WTC11 (cell line): ENCODE measurements around the gene JMJD8. TPM values are rescaled to one million over a fixed set of nuclear protein-coding genes. Genes with fewer than 3 reads are reported as not detected.

Experiments used
- ATAC-seq: fragments of 200-7000 bp; cut with Tn5 transposase; 2 replicates; pipeline ENCODE4 v1.10.0; 2021; ENCODE audit warnings: mild to moderate bottlenecking, moderate library complexity
- CTCF ChIA-PET: fragments of 300-600 bp; sonication (Branson Sonifier 250); formaldehyde crosslinking; loops from one replicate; lab custom pipeline; 2021; ENCODE audit warnings: antibody characterized with exemption; lab: Charles Lee
- POLR2A ChIA-PET: fragments of 350-600 bp; sonication (Branson Sonifier 250); formaldehyde crosslinking; loops from one replicate; lab custom pipeline; 2021; ENCODE audit warnings: antibody characterized with exemption; lab: Charles Lee
- DNase-seq: peaks from one replicate; pipeline ENCODE4 v3.0.0; 2021; ENCODE audit warnings: low spot score
- H3K27ac Mint-ChIP-seq: 2 replicates; pipeline ENCODE4 v1.8.0; 2021; ENCODE audit warnings: mixed read lengths
- H3K27me3 Mint-ChIP-seq: 2 replicates; pipeline ENCODE4 v1.8.0; 2021; ENCODE audit warnings: low read depth, mild to moderate bottlenecking, moderate library complexity, mixed read lengths
- H3K36me3 Mint-ChIP-seq: 2 replicates; pipeline ENCODE4 v1.8.0; 2021; ENCODE audit warnings: mixed read lengths
- H3K4me1 Mint-ChIP-seq: 2 replicates; pipeline ENCODE4 v1.8.0; 2022; ENCODE audit warnings: mixed read lengths
- H3K4me3 Mint-ChIP-seq: 2 replicates; pipeline ENCODE4 v1.8.0; 2021; ENCODE audit warnings: mild to moderate bottlenecking, moderate library complexity, mixed read lengths
- H3K9me3 Mint-ChIP-seq: 2 replicates; pipeline ENCODE4 v1.8.0; 2021; ENCODE audit warnings: mixed read lengths
- FOXP1 ChIP-seq: sonication (generic); formaldehyde crosslinking; IDR thresholded peaks from 2 replicates; pipeline ENCODE4 v1.8.0; 2022; ENCODE audit warnings: missing genetic modification reagents, mild to moderate bottlenecking, moderate library complexity, borderline replicate concordance
- SP1 ChIP-seq: sonication (generic); formaldehyde crosslinking; conservative IDR thresholded peaks from 2 replicates; pipeline ENCODE4 v1.8.1; 2022; ENCODE audit warnings: missing genetic modification reagents
- TEAD1 ChIP-seq: sonication (generic); formaldehyde crosslinking; IDR thresholded peaks from 2 replicates; pipeline ENCODE4 v1.8.0; 2022; ENCODE audit warnings: mild to moderate bottlenecking, missing genetic modification reagents
- ZBTB21 ChIP-seq: sonication (generic); formaldehyde crosslinking; IDR thresholded peaks from 2 replicates; pipeline ENCODE4 v1.8.1; 2023; ENCODE audit warnings: mild to moderate bottlenecking, missing genetic modification reagents, borderline replicate concordance
- ZNF121 ChIP-seq: sonication (generic); formaldehyde crosslinking; IDR thresholded peaks from 2 replicates; pipeline ENCODE4 v1.8.0; 2023; ENCODE audit warnings: missing genetic modification reagents
- ZNF138 ChIP-seq: sonication (generic); formaldehyde crosslinking; conservative IDR thresholded peaks from 2 replicates; pipeline ENCODE4 v1.8.1; 2022; ENCODE audit warnings: mild to moderate bottlenecking, moderate library complexity, missing genetic modification reagents
- ZNF219 ChIP-seq: sonication (generic); formaldehyde crosslinking; IDR thresholded peaks from 2 replicates; pipeline ENCODE4 v1.8.0; 2023; ENCODE audit warnings: missing genetic modification reagents, mild to moderate bottlenecking, borderline replicate concordance
- ZNF317 ChIP-seq: sonication (generic); formaldehyde crosslinking; IDR thresholded peaks from 2 replicates; pipeline ENCODE4 v1.8.1; 2023; ENCODE audit warnings: low read depth, mild to moderate bottlenecking, moderate library complexity, missing genetic modification reagents, borderline replicate concordance
- ZNF396 ChIP-seq: fragments of 250-450 bp; sonication (Bioruptor Pico); IDR thresholded peaks from 2 replicates; pipeline ENCODE4 v1.8.0; 2021; ENCODE audit warnings: mild to moderate bottlenecking, moderate library complexity, borderline replicate concordance
- total RNA-seq: library from RNA; stranded (reverse); gene quantifications from 3 replicates; pipeline ENCODE4 v1.2.3, GENCODE V29; 2021
- TF ChIP-seq, protein P1 (sequence below): sonication (generic); formaldehyde crosslinking; IDR thresholded peaks from 2 replicates; pipeline ENCODE4 v1.8.1; 2022; ENCODE audit warnings: missing genetic modification reagents, borderline replicate concordance
- TF ChIP-seq, protein P2 (sequence below): sonication (generic); formaldehyde crosslinking; IDR thresholded peaks from 2 replicates; pipeline ENCODE4 v1.8.0; 2022; ENCODE audit warnings: mild to moderate bottlenecking, missing genetic modification reagents
- TF ChIP-seq, protein P3 (sequence below): sonication (generic); formaldehyde crosslinking; IDR thresholded peaks from 2 replicates; pipeline ENCODE4 v1.8.0; 2023; ENCODE audit warnings: mild to moderate bottlenecking, missing genetic modification reagents
- TF ChIP-seq, protein P4 (sequence below): sonication (generic); formaldehyde crosslinking; IDR thresholded peaks from 2 replicates; pipeline ENCODE4 v1.8.1; 2023; ENCODE audit warnings: mild to moderate bottlenecking, moderate library complexity, missing genetic modification reagents
- TF ChIP-seq, protein P5 (sequence below): sonication (generic); formaldehyde crosslinking; IDR thresholded peaks from 2 replicates; pipeline ENCODE4 v1.8.0; 2022; ENCODE audit warnings: mild to moderate bottlenecking, missing genetic modification reagents
- TF ChIP-seq, protein P6 (sequence below): sonication (generic); formaldehyde crosslinking; IDR thresholded peaks from 2 replicates; pipeline ENCODE4 v1.8.0; 2022; ENCODE audit warnings: mild to moderate bottlenecking, missing genetic modification reagents
- TF ChIP-seq, protein P7 (sequence below): sonication (generic); formaldehyde crosslinking; IDR thresholded peaks from 2 replicates; pipeline ENCODE4 v1.8.0; 2022; ENCODE audit warnings: mild to moderate bottlenecking, missing genetic modification reagents

Gene JMJD8
- total RNA-seq, 1 experiment from 2014 or later: 61.2 TPM

DNA sequence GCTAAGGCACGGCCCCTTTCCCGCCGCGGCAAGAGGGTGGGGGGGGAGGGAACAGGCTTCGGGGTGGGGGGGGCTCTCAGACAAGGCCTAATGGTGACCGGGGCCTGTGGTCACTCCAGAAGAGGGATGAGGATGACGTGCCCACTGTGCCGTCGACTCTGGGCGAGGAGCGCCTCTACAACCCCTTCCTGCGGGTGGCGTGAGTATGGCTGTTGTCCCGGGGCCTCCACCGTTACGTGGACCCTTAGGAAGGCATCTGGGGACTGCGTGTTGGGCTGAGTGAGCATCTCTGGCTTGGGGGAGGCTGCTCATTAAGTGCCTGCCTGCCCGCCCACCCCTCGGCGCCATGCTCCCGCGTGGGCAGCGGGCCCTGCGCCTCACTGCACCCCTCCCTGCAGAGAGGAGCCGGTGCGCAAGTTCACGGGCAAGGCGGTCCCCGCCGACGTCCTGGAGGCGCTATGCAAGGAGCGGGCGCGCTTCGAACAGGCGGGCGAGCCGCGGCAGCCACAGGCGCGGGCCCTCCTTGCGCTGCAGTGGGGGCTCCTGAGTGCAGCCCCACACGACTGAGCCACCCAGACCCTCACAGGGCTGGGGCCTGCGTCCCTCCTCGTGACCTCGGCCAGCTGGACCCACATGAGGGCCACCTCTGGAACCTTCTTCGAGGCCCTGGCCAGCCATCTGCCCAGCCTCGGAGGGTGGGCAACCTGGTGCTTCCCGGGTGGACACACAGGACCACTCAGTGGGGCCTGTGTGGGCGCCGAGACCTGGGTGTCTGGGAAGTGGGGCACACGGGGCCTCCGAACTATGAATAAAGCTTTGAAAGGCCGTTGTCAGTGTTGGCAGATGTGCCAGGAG lies 45.0 kb upstream of the JMJD8 start:
- TF ChIP-seq, protein P1, sequence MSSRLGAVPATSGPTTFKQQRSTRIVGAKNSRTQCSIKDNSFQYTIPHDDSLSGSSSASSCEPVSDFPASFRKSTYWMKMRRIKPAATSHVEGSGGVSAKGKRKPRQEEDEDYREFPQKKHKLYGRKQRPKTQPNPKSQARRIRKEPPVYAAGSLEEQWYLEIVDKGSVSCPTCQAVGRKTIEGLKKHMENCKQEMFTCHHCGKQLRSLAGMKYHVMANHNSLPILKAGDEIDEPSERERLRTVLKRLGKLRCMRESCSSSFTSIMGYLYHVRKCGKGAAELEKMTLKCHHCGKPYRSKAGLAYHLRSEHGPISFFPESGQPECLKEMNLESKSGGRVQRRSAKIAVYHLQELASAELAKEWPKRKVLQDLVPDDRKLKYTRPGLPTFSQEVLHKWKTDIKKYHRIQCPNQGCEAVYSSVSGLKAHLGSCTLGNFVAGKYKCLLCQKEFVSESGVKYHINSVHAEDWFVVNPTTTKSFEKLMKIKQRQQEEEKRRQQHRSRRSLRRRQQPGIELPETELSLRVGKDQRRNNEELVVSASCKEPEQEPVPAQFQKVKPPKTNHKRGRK (CRISPR knock-in tag): no peak
- TF ChIP-seq ZNF138 (no peak), ZBTB21 (CRISPR knock-in tag) (0 out of 2 replicates have a peak, but pooled peaks have one; percentile 25), FOXP1 (CRISPR knock-in tag) (0 out of 2 replicates have a peak, but pooled peaks have one; percentile 19)
- H3K36me3 Mint-ChIP-seq: no peaks in the 10 kb centered on the region; the same call in 1 of the 2 replicates
- H3K27me3 Mint-ChIP-seq: peaks cover 2% of the 10 kb centered on the region; the same call in 1 of the 2 replicates
- POLR2A ChIA-PET: interaction anchor here (1.0 to 1.4 kb wide), 3 partner anchors 8 to 60 kb away, joined by 3 to 6 read pairs (median 3); partner anchors contain the start of genes ANTKMT and CHTF18
- H3K4me3 Mint-ChIP-seq: peak overlapping the region; percentile 64
- CTCF ChIA-PET: interaction anchor here (0.7 to 6.9 kb wide), 8 partner anchors 8 to 416 kb away, joined by 3 to 90 read pairs (median 5); partner anchors contain the start of genes ANTKMT, CIAO3 and METRN
- no peak overlapping the region for H3K27ac Mint-ChIP-seq
- H3K4me1 Mint-ChIP-seq: no peaks in the 10 kb centered on the region
- ATAC-seq: no peak
- no peak for DNase-seq
- H3K9me3 Mint-ChIP-seq: no peaks in the 10 kb centered on the region

DNA sequence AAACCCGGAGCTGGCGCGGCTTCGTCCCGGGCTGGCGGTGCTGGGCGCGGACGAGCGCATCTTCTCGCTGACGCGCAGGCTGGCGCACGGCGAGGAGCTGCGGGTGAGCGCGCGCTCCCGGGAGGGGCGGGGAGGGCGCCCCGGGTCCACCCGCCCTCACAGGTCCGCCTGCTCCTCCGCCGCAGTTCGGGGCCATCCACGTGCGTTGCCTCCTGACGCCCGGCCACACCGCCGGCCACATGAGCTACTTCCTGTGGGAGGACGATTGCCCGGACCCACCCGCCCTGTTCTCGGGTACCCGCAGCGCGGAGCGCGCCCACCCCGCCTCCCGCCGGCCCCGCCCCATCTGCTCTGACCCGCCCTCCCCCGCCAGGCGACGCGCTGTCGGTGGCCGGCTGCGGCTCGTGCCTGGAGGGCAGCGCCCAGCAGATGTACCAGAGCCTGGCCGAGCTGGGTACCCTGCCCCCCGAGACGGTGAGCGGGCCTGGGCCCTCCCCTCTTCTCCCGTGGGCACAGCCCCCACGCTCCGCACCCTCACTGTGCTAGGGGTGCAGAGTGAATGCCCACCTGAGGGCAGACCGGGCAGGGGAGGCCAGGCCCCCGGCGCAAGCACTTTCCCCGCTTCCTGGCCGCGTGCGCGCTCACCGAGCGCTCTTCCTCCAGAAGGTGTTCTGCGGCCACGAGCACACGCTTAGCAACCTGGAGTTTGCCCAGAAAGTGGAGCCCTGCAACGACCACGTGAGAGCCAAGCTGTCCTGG lies 44.2 kb upstream of the JMJD8 start:
- Mint-ChIP-seq H3K27me3 (peaks cover 2% of the 10 kb centered on the region; the same call in 1 of the 2 replicates), H3K9me3 (no peaks in the 10 kb centered on the region), H3K36me3 (no peaks in the 10 kb centered on the region; the same call in 1 of the 2 replicates), H3K4me3 (peak overlapping the region; percentile 64), H3K4me1 (no peaks in the 10 kb centered on the region), H3K27ac (no peak overlapping the region)
- POLR2A ChIA-PET: interaction anchor here (0.6 to 1.2 kb wide), 3 partner anchors 9 to 66 kb away, joined by 3 read pairs; no protein-coding TSS in a partner anchor
- peak; percentile 10 for ATAC-seq
- CTCF ChIA-PET: interaction anchor here (0.6 to 6.9 kb wide), 16 partner anchors 9 to 417 kb away, joined by 3 to 90 read pairs (median 4); partner anchors contain the start of genes CHTF18, CIAO3, GNG13 and METRN
- DNase-seq: peak; percentile 77
- TF ChIP-seq, protein P2, sequence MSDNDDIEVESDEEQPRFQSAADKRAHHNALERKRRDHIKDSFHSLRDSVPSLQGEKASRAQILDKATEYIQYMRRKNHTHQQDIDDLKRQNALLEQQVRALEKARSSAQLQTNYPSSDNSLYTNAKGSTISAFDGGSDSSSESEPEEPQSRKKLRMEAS (CRISPR knock-in tag): peak; percentile 83; the same call in 1 of the 2 replicates
- no peak for TF ChIP-seq ZNF317 (CRISPR knock-in tag)
- no peak for TF ChIP-seq ZNF396 (CRISPR knock-in tag)
- TF ChIP-seq, protein P3, sequence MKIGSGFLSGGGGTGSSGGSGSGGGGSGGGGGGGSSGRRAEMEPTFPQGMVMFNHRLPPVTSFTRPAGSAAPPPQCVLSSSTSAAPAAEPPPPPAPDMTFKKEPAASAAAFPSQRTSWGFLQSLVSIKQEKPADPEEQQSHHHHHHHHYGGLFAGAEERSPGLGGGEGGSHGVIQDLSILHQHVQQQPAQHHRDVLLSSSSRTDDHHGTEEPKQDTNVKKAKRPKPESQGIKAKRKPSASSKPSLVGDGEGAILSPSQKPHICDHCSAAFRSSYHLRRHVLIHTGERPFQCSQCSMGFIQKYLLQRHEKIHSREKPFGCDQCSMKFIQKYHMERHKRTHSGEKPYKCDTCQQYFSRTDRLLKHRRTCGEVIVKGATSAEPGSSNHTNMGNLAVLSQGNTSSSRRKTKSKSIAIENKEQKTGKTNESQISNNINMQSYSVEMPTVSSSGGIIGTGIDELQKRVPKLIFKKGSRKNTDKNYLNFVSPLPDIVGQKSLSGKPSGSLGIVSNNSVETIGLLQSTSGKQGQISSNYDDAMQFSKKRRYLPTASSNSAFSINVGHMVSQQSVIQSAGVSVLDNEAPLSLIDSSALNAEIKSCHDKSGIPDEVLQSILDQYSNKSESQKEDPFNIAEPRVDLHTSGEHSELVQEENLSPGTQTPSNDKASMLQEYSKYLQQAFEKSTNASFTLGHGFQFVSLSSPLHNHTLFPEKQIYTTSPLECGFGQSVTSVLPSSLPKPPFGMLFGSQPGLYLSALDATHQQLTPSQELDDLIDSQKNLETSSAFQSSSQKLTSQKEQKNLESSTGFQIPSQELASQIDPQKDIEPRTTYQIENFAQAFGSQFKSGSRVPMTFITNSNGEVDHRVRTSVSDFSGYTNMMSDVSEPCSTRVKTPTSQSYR: no peak
- TF ChIP-seq, protein P4, sequence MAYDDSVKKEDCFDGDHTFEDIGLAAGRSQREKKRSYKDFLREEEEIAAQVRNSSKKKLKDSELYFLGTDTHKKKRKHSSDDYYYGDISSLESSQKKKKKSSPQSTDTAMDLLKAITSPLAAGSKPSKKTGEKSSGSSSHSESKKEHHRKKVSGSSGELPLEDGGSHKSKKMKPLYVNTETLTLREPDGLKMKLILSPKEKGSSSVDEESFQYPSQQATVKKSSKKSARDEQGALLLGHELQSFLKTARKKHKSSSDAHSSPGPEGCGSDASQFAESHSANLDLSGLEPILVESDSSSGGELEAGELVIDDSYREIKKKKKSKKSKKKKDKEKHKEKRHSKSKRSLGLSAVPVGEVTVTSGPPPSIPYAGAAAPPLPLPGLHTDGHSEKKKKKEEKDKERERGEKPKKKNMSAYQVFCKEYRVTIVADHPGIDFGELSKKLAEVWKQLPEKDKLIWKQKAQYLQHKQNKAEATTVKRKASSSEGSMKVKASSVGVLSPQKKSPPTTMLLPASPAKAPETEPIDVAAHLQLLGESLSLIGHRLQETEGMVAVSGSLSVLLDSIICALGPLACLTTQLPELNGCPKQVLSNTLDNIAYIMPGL (CRISPR knock-in tag): peak; percentile 73
- peak; percentile 39 for TF ChIP-seq SP1
- TF ChIP-seq TEAD1: peak; percentile 59; the same call in 1 of the 2 replicates
- TF ChIP-seq, protein P5, sequence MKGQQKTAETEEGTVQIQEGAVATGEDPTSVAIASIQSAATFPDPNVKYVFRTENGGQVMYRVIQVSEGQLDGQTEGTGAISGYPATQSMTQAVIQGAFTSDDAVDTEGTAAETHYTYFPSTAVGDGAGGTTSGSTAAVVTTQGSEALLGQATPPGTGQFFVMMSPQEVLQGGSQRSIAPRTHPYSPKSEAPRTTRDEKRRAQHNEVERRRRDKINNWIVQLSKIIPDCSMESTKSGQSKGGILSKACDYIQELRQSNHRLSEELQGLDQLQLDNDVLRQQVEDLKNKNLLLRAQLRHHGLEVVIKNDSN (CRISPR knock-in tag): peak; percentile 66; the same call in 1 of the 2 replicates
- TF ChIP-seq ZNF219 (CRISPR knock-in tag): 0 out of 2 replicates have a peak, but pooled peaks have one; percentile 47
- TF ChIP-seq, protein P6, sequence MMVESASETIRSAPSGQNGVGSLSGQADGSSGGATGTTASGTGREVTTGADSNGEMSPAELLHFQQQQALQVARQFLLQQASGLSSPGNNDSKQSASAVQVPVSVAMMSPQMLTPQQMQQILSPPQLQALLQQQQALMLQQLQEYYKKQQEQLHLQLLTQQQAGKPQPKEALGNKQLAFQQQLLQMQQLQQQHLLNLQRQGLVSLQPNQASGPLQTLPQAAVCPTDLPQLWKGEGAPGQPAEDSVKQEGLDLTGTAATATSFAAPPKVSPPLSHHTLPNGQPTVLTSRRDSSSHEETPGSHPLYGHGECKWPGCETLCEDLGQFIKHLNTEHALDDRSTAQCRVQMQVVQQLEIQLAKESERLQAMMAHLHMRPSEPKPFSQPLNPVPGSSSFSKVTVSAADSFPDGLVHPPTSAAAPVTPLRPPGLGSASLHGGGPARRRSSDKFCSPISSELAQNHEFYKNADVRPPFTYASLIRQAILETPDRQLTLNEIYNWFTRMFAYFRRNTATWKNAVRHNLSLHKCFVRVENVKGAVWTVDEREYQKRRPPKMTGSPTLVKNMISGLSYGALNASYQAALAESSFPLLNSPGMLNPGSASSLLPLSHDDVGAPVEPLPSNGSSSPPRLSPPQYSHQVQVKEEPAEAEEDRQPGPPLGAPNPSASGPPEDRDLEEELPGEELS (CRISPR knock-in tag): no peak; the same call in 1 of the 2 replicates
- TF ChIP-seq, protein P7, sequence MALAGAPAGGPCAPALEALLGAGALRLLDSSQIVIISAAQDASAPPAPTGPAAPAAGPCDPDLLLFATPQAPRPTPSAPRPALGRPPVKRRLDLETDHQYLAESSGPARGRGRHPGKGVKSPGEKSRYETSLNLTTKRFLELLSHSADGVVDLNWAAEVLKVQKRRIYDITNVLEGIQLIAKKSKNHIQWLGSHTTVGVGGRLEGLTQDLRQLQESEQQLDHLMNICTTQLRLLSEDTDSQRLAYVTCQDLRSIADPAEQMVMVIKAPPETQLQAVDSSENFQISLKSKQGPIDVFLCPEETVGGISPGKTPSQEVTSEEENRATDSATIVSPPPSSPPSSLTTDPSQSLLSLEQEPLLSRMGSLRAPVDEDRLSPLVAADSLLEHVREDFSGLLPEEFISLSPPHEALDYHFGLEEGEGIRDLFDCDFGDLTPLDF: 0 out of 2 replicates have a peak, but pooled peaks have one; percentile 8
- no peak for TF ChIP-seq ZNF121 (CRISPR knock-in tag)
